Measurements from ENCODE around the gene AKAP6.

AKAP6 gene

DNA sequence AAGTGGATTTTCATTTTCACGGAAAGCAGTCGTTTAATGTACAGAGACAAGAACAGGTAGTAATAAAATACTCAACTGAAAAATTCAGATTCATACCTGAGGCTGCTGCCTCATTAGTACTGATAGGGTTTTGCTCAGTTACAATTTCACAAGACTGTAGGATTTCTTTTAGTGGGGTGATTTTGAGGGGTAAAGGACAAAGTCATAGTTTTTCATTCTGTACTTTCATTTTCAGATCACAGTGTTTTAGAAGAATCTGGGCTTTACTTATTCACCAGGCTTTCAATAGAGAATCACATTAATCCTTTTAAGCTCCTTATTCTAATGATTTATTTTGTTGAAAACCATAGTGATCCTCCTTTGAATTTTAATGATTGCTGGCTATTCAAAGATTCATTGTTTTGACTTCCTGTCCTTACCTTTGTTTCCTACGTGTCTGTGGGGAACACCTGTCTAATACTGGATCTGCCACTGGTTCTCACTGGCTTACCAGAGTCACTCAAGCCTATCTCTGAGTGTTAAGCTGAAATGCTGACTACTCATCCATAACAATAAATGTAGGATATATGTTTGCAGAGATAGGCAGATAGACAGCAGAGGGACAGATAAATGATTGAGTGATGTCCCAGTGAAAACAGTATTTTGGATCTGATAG, 365.8 kb downstream of the AKAP6 start:
- intact Hi-C loops (cut with DNase I): loop anchor here (10.0 kb wide), 1 partner anchor 90 kb away; no protein-coding TSS in a partner anchor
- DNase-seq: no peak

DNA sequence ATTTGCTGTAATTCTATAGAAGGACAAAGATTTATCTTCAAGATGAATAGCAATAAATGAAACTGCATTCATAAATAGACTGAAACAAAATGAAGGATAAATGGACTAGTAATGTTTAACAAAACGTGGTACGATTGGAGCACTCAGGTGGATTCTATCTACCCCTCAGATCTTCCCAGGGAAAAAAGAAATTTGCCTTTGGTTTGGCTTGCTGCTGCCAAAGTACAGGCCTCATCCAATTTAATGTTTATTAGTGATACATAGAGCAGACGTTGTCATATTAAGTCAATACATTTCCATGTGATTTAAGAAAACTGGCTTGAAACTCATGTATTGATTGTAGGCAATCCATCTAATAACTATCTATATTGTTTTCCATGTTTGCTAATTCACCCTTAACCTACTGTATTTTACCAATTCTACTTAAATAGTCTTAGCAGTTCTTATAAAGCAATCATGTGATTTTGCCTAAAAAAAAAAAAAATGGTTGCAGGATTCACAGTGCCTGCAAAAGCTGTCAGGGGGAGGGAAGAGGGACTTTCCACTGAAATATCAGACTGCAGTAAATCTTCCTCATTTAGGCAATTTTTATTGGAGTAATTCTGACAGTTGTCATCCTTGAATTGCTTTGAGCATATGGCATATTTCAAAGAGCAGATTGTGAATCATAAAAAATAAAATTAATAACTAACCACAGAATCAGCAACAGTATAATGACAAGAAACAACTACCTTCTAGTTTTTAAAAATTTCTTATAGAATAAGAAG, 367.4 kb downstream of the AKAP6 start:
- DNase-seq: no peak
- intact Hi-C loops (cut with DNase I): loop anchor here (10.0 kb wide), 1 partner anchor 92 kb away; no protein-coding TSS in a partner anchor

DNA sequence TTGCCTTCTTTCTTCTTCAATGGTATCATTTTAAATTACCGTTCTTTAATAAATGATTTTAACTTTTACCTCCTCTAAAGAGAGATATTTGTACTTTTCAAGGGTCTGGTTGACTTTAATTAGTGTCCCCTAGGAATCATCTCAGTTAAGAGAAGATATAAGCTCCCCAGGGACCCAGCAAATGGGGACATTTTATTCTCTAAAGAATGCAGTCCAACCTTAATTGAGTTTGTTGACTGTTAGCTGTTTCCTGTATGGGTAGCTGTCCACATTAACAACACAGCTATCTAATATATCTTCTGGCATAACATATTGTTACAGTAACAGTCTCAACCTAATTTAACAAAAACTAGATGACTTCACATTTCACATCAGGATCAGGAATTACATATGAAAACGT, 368.0 kb downstream of the AKAP6 start:
- no peak for DNase-seq
- intact Hi-C loops (cut with DNase I): loop anchor here (10.0 kb wide), 1 partner anchor 92 kb away; no protein-coding TSS in a partner anchor

DNA sequence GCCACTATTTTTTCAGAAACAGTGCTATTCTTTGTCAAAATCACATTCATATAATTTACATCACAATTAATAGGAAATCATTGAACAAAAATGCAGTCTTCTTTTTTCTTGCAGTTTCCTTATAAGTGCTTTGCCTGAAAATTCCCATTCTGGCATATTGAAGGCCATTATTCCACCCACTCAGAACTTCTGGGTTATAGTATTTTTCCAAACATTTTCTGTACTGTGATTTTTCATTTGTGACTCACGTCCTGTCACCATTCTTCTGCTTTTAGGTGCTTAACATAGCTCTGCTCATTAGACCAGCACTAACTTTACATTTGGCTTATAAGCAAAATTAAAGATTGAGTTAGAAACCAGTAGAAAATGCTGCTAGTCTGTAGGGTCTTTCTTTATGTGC, 368.6 kb downstream of the AKAP6 start:
- intact Hi-C loops (cut with DNase I): loop anchor here (10.0 kb wide), 1 partner anchor 93 kb away; no protein-coding TSS in a partner anchor
- DNase-seq: peak in 1 of 42 donors; percentile 32

DNA sequence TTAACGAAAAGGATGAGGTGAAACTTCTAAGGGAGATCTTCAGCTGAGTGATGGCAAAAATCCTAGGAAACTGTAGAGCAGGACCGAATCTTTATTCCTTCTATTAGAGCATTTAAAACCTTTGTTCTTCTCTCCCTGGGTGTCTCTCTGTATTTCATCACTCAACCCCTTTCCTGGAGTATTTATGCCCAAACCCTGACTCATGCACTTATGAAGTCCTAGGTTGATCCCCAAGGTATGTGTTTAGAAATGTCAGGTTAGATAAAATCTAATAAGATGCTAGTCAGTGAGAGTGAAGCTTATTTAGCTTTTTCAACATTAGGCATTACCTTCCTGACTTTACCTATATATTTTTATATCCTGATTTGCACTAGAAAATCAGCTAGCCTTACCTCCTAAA, 369.7 kb downstream of the AKAP6 start:
- DNase-seq: no peak
- intact Hi-C loops (cut with DNase I): loop anchor here (10.0 kb wide), 1 partner anchor 94 kb away; no protein-coding TSS in a partner anchor

DNA sequence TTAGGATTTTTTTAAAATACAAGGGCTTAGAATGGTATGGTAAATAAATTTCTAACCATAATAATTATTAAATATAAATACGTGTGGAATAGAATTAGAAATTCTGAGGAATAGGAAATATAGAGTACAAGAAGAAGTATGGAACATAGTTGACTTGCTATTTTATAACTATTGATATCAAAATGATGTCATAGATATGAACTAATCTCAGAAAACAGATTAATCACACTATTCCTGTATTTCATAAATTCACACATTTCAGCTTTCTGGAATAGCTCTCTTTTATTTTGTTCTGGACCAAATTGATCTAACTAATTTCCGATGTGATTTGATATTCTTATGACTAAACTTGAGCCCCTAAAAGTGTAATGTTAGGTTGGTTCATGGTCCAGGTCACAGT, 372.4 kb downstream of the AKAP6 start:
- no peak for DNase-seq

DNA sequence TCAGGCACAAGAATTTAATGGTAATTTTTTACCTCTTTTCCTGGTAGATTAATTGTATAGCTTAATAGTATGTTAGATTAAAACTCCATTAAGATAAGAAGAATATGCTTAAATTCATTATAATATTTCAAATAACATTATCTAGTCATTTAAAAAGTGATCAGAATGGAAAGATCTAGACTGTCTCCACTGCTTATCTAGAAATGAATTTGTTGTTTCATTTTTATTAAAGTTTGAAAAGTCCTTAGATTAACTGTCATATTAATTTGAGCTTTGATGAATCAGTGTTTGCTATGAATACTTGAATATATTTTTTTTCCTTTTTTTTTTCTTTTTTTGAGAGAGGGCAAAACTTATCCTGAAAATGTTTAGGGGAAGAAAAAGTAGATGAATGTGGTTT, 373.0 kb downstream of the AKAP6 start:
- DNase-seq: no peak
- intact Hi-C loops (cut with DNase I): loop anchor here (5.0 kb wide), 1 partner anchor 230 kb away; no protein-coding TSS in a partner anchor

More for the DNA sequence above, 372.4 kb downstream of the AKAP6 start:
- intact Hi-C loops (cut with DNase I): loop anchor here (5.0 kb wide), 1 partner anchor 231 kb away; no protein-coding TSS in a partner anchor

DNA sequence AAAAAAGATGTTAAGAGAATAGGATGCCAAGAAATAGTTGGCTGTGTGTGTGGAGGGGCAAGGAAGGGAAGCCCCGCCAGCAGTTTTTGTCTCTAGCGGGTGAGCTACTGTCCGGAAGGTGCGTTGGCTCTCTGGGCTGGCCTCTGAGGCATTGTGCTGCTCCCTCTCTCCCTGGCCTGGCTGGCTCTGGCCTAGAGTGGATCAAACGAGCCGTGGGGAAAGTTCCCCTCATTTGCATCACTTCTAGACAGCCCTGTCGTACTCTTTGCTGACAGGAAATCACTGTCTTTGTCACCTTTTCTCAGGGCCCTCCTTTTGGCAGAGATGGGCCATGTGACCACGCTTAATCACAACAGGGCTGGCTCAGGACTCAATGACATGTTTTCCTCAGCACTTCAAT, 373.5 kb downstream of the AKAP6 start:
- intact Hi-C loops (cut with DNase I): loop anchor here (5.0 kb wide), 1 partner anchor 230 kb away; no protein-coding TSS in a partner anchor
- peak; percentile 21 to 88 (median 56) for DNase-seq

DNA sequence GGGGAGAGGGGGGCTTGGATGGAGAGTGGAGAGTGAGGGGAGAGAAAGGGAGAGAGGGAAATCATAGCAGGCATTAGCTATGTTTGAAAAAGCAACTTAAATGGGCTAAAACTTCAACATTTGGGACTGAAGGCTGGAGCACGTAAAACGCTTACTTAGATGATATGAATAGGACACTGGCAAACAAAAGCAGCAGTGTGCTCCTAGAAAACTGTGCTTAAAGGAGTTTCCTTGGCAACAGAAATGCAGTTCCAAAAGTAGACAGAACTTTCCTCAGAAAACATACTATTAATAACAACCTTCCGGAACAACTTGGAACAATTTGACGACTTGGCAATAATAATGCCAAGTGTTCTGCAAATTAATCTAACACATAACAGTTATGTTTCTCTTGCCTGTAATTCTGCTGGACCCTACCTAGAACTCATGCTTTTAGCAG, 374.1 kb downstream of the AKAP6 start:
- intact Hi-C loops (cut with DNase I): loop anchor here (5.0 kb wide), 1 partner anchor 229 kb away; no protein-coding TSS in a partner anchor
- DNase-seq: peak in 8 of 42 donors; percentile 19 to 67 (median 52)

DNA sequence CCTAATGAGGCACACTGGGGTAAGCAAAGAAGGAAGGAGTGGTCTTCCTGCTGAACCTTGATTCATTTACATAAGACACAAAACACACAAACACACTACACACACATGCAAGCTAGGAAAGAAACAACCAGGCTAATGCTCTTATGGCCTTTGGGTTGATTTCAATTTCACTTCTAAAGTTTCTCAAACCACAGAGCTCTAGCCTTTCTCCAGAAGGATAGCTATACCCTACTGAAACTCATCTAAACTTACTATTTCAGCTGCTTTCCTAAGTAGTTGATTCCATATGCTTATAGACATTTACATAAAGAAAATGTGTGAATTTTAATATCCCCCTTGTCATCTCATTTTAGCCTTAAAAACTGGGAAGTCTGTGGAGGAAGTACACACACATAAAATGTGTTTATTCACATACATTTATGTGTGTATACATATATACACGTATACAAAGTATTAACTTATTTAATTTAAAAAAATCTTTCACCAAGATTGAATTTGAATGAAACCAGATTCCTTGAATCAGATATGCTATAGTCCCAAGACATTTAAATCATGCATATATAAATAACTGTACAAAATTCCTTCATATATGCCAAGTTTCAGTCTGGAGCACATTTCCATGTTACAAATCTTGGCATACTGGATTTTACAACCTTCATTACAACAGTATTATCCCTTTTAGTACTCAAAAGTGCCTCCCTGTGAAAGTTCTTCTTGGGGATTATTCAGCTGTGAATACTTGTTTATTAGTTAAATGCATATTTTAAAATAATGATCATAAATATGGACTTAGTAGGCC, 377.8 kb downstream of the AKAP6 start:
- intact Hi-C loops (cut with DNase I): no loop called here

DNA sequence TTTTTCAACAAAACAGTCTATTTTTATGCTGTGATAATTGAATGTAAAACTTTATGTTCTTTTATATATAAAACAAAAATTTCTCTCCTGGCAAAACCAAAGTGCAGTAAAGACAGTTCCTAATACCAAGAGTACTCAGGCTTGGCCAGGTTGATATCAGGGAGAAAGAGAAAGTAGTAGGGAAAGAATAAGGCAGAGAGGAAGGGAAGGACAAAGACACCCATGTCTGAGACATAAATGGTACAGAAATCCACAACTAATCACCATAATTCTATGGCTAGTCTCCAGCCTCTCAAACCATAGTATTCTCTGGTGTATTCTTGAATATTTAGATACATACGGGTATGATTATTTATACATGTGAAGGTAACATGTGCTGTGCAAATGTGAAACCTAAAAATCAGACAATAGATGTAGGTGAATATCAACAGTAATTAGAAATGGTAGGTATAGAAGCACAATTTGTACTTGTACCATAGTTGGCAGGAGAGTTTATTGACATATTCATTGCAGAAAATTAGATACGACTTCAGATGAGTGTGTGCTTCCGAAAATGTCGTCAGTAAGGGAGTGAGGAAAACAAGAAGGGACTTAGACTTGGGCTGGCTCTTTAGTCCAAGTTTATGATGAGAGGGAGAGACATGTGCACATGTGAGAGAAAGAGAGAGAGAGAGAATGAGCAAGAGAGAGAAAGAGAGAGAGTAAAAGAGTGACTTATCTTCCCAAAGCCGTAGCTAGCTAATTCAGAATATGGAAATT, 378.8 kb downstream of the AKAP6 start:
- no peak for DNase-seq
- intact Hi-C loops (cut with DNase I): no loop called here

More for the DNA sequence above, 377.8 kb downstream of the AKAP6 start:
- no peak for DNase-seq

DNA sequence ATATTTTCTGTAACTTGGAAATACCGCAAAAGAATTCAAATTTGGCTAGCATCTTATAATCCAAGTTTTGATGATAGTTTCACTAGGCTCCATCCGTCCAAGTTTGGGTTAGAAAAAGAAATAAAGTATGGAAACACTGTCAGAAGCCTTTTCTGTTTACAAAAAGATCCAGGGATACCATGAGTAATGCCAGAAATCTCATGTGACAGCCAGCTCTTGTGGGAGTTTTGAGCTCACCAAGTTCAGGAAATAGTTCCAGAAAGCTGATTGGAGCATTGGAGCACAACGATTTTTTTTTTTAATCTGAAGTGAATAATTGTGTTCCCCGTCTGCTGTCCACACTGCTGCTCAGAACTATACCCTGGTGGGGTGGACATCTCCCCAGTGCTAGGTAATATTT, 379.9 kb downstream of the AKAP6 start:
- peak in 20 of 42 donors; percentile 15 to 75 (median 41) for DNase-seq
- intact Hi-C loops (cut with DNase I): no loop called here

DNA sequence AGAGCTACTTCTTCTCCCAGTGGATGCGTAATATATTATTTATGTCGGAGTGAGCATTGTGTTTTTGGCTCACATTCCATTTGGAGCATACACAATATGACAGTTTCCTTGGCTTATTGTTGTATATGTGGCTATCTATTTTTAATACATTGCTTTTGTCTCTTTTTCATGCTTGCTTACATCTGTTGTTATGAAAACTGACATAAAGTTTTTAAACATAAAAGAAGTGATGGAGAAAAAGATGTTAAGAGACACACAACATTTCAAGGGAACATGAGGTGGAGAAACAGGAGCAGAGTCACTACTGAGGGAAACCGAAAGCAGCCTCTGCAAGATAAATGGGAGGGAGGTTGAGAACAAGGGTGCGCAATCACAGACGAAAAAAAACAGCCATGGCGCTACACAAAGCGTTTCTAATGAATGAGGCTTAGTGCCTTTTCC, 381.2 kb downstream of the AKAP6 start:
- intact Hi-C loops (cut with DNase I): loop anchor here (5.0 kb wide), 1 partner anchor 117 kb away; no protein-coding TSS in a partner anchor
- DNase-seq: peak in 7 of 42 donors; percentile 31 to 52 (median 33)

DNA sequence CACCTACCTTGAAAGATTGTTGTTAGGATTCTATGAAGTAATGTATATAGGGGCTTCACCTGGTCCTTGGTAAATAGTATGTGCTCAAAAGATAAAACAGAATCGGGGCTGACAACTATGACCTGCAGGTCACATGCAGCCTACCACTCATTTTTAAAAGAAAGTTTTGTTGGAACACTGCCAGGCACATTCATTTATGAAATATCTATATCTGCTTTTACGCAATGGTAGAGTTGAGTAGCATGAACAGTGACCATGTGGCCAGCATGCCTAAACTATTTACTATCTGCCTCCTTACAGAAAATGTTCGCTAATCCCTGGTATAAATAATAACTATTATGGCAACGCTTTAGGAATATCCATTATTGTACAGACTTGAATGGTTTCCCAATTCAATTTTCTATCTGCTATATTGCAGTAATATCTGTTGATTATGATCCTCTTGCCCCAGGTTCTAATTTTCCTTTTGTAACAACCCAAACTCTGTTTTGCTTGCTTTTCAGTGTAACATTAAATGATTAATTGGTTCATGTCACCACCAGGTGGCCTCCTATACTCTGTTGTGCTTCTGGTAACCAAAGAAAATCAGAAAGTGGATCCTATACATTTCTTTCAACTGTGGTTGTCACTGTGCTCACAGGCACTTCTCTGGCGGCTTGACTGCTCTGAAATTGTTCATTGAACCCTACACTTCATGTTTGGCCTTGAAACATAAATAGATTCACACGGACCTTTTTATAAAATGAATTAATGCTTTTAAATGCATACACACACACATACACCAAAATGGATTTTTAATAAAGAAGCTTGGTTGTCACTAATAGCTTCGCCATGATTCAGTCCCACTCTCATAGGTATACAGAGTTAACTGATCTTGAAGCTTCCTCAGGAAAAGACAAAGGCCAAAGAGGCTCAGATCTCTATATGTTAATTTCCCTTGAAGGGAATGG, 381.9 kb downstream of the AKAP6 start:
- peak in 30 of 42 donors; percentile 11 to 87 (median 57) for DNase-seq
- intact Hi-C loops (cut with DNase I): loop anchor here (5.0 kb wide), 1 partner anchor 116 kb away; no protein-coding TSS in a partner anchor

DNA sequence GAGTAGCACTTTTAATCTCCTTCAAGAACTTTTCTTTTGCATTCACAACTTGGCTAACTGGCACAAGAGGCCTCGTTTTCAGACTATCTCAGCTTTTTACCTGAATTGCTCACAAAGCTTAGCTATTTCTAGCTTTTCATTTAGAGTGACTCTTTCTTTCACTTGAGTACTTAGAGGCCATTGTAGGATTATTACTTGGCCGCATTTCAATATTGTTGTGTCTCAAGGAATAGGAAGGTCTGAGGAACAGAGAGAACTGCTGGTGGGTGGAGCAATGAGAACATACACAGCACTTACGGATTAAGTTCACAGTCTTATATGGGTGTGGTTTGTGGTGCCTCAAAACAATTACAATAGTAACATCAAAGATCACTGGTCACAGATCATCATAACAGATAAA, 384.8 kb downstream of the AKAP6 start:
- intact Hi-C loops (cut with DNase I): loop anchor here (5.0 kb wide), 1 partner anchor 113 kb away; no protein-coding TSS in a partner anchor
- DNase-seq: no peak

DNA sequence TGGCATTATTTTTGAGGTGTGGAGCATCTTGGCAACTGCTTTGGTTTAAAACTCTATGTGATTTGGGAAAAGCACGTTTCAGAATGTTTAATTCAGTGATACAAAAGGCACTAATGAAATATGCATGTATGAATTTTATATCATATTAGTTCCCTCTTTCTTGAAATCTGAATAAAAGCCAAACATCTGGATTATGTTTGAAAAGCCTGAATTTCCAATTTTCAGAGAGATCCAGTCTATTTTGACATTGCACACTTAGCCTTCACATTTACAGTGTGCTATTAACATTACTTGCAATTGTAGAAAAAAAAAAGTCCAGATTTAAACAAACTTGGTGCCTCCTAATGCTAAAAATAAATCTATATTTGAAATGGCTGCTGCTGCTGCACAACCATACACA, 390.5 kb downstream of the AKAP6 start:
- no peak for DNase-seq
- intact Hi-C loops (cut with DNase I): no loop called here

DNA sequence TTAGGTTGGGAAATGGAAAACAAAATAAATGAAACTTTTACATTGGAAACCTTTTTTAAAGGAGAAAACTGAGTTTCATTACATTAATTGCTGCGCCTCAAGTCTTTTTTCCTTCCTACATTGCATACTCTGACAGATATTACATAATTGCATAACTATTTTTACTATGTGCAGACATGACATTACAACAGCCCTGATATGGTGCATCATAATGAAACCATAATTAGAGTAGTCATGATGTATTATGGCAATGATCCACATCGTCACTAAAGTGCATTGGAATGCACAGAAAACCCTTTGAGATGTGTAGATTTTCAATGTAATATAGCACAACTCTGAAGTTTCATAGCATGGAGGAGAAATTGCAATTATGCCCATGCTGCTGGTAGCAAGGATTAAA, 391.8 kb downstream of the AKAP6 start:
- intact Hi-C loops (cut with DNase I): loop anchor here (5.0 kb wide), 2 partner anchors 101 to 216 kb away; partner anchors contain the start of gene NPAS3
- no peak for DNase-seq

All from head of caudate nucleus (tissue), 42 donors.